ENCODE data around the gene PSEN2. TPM values are rescaled to one million over a fixed set of nuclear protein-coding genes. Genes with fewer than 3 reads are reported as not detected.

PSEN2 gene
- total RNA-seq, 1 donor from 2014 or later, result 19.8 TPM

GRCh38 chr1:226882187-226882586, 11.8 kb downstream of the PSEN2 start:
- intact Hi-C loops (cut with DNase I), result no loop called here
- ATAC-seq (ENCODE audit: poor library complexity), result peak; percentile 8
- DNase-seq, result no peak

DNA sequence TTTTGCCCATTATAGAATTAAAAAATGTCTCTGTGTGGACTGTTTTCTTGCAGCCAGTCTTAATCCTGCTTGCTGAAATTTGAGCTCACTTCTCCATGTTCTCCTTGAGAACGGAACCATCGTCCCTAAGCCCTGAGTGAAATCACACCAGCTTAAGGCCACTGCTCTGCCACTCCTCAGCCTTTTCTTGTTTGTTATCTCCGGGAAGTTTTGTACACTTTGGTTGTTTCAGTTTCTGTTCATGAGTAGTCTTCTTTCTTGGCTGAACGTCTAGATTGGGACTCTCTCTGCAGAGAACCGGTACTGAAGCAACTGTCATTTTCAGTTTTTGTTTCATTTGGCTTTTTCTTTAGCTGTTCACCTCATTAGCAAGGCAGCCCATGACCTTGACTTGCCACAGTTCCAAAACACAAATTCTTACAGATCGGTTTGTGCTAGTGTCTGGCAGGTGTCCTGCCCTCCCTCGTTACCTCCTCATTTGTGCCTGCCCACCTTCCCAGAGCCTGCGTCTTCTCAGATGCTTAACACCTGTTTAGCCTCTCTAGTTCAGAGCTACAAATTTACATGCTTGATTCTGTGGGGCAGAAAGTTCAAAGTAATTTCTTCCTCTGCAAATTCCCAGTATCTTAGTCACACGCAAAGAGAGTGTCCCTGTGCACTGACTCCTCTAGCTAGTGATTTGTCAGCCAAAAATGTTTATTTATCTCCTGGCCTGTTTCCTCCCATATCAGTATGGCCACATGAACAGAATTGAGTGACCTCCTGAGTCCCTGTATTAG, 12.4 kb downstream of the PSEN2 start:
- intact Hi-C loops (cut with DNase I), result no loop called here
- ATAC-seq (ENCODE audit: poor library complexity) (peak; percentile 57), DNase-seq (no peak)

- no peak for DNase-seq
- intact Hi-C loops (cut with DNase I), result no loop called here
- no peak for ATAC-seq (ENCODE audit: poor library complexity)
Measured at GRCh38 chr1:226883630-226884029, 13.2 kb downstream of the PSEN2 start.

GRCh38 chr1:226884116-226884625, 13.8 kb downstream of the PSEN2 start:
- intact Hi-C loops (cut with DNase I), result no loop called here
- DNase-seq (no peak), ATAC-seq (ENCODE audit: poor library complexity) (no peak)

GRCh38 chr1:226884966-226885820, 14.8 kb downstream of the PSEN2 start:
- no peak for DNase-seq
- intact Hi-C loops (cut with DNase I), result no loop called here
- no peak for ATAC-seq (ENCODE audit: poor library complexity)

- intact Hi-C loops (cut with DNase I), result no loop called here
- no peak for DNase-seq
- ATAC-seq (ENCODE audit: poor library complexity), result no peak
Measured at GRCh38 chr1:226886122-226886901, 15.9 kb downstream of the PSEN2 start.

- no peak for ATAC-seq (ENCODE audit: poor library complexity)
Measured at GRCh38 chr1:226887006-226887405, 16.6 kb downstream of the PSEN2 start.

DNA sequence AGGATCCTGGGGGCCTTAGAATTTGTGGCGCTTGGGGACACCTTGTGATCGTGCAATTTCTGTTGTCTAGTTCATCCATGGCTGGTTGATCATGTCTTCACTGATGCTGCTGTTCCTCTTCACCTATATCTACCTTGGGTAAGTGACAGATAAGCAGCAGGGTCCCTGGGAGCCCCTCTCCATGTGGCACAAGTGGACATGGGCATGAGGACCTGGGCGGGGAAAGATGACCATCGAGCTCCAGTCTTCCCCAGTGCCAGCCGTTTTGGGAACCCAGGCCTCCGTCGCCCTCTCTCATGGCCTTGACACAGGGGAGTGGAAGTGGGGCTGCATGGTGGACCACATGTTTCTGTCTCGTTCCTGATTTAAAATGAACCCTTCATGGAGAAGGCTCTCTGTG, 17.6 kb downstream of the PSEN2 start:
- intact Hi-C loops (cut with DNase I), result no loop called here
- ATAC-seq (ENCODE audit: poor library complexity) (no peak), DNase-seq (no peak)

More at GRCh38 chr1:226887006-226887405, 16.6 kb downstream of the PSEN2 start:
- no peak for DNase-seq
- intact Hi-C loops (cut with DNase I), result no loop called here

DNA sequence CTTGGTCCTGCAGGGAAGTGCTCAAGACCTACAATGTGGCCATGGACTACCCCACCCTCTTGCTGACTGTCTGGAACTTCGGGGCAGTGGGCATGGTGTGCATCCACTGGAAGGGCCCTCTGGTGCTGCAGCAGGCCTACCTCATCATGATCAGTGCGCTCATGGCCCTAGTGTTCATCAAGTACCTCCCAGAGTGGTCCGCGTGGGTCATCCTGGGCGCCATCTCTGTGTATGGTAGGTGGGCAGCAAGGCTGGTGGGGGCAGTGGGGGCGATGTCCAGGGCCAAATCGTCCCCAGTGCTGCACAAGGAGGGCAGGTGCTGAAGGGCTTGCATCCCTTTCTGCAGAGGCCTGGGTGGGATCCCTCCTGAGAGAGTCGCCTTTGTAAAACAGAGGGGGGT, 18.4 kb downstream of the PSEN2 start:
- ATAC-seq (ENCODE audit: poor library complexity) (no peak), DNase-seq (no peak)

GRCh38 chr1:226889616-226890330, 19.4 kb downstream of the PSEN2 start:
- no peak for ATAC-seq (ENCODE audit: poor library complexity)
- DNase-seq, result no peak
- intact Hi-C loops (cut with DNase I), result no loop called here

More for the DNA sequence above, 18.4 kb downstream of the PSEN2 start:
- intact Hi-C loops (cut with DNase I), result no loop called here

- DNase-seq (no peak), ATAC-seq (ENCODE audit: poor library complexity) (no peak)
- intact Hi-C loops (cut with DNase I), result no loop called here
Measured at GRCh38 chr1:226890331-226891108, 20.1 kb downstream of the PSEN2 start.

- intact Hi-C loops (cut with DNase I), result no loop called here
- no peak for ATAC-seq (ENCODE audit: poor library complexity)
- DNase-seq, result no peak
Measured at GRCh38 chr1:226891346-226891745, 20.9 kb downstream of the PSEN2 start.

DNA sequence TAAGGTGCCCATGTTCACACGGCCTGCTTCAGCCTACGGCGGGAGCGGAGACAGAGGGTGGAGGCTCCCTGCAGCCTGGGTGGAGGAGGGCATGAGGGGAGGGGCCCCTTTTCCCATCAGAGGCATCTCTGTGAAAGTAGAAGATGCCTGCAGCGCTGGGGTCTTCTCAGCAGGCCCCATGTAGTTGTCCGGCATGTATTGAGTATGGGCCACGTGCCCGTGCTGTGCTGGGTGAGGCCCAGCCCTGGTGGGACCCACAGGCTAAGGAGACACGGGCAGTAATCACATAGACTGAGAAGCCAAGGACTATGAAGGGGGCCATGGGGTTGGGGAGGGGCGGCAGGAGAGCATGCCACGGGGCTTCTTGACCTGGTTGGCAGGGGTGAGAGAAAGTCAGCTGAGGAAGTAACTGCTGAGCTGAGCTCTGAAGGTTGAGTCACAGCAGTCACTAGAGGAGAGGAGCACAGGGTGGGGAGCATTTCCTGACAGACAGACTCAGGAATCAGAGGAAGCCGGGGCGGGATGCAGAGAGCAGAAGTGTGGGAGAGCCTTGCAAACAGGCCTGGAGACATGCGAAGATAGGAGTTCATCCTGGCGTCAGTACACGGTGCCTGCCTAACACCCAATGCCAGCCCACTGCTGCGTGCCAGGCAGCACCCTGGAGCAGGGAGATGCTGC, 21.6 kb downstream of the PSEN2 start:
- intact Hi-C loops (cut with DNase I), result no loop called here
- ATAC-seq (ENCODE audit: poor library complexity) (peak; percentile 26), DNase-seq (no peak)

GRCh38 chr1:226892524-226892875, 22.1 kb downstream of the PSEN2 start:
- ATAC-seq (ENCODE audit: poor library complexity), result no peak
- no peak for DNase-seq
- intact Hi-C loops (cut with DNase I), result no loop called here

DNA sequence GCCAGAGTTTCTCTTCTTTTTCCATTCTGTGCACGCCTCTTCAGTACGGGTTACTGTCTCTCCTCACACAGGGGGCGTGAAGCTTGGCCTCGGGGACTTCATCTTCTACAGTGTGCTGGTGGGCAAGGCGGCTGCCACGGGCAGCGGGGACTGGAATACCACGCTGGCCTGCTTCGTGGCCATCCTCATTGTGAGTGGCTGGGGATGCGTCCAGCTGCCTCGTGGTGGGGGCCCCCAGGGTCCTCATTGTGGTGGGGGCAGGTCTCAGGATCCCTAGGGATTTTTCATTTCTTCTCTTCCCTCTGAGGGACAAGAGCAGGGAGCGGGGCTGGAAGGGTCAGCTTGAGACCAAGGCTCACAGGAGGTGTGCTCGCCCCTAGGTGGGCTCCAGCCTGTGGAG, 23.5 kb downstream of the PSEN2 start:
- DNase-seq (no peak), ATAC-seq (ENCODE audit: poor library complexity) (no peak)
- intact Hi-C loops (cut with DNase I), result no loop called here

GRCh38 chr1:226894826-226895225, 24.4 kb downstream of the PSEN2 start:
- DNase-seq (no peak), ATAC-seq (ENCODE audit: poor library complexity) (no peak)
- intact Hi-C loops (cut with DNase I), result no loop called here

DNA sequence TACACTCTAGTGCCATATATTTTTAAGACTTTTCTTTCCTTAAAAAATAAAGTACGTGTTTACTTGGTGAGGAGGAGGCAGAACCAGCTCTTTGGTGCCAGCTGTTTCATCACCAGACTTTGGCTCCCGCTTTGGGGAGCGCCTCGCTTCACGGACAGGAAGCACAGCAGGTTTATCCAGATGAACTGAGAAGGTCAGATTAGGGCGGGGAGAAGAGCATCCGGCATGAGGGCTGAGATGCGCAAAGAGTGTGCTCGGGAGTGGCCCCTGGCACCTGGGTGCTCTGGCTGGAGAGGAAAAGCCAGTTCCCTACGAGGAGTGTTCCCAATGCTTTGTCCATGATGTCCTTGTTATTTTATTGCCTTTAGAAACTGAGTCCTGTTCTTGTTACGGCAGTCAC, 25.2 kb downstream of the PSEN2 start:
- DNase-seq (no peak), ATAC-seq (ENCODE audit: poor library complexity) (no peak)

More for the DNA sequence above, 25.2 kb downstream of the PSEN2 start:
- intact Hi-C loops (cut with DNase I), result no loop called here

Data from Right ventricle myocardium superior (tissue), 1 donor.